Gastrocnemius medialis (tissue), 4 donors: ENCODE results near the gene SPRYD3. TPM values are rescaled to one million over a fixed set of nuclear protein-coding genes. Genes with fewer than 3 reads are reported as not detected.

Experiments used
- ATAC-seq, 2 donors: fragments of 150-250 bp; one replicate each; pipeline ENCODE4 v1.9.1; 2016
- DNase-seq, 2 donors: peaks; one replicate each; pipeline ENCODE4 v3.0.0-alpha.2; 2019
- H3K27ac ChIP-seq, 4 donors: fragments of 200-600 bp; sonication (generic); 1 replicate in 1 of 4; 2 replicates in 3 of 4; pipeline ENCODE4 v1.5.1; 2016 to 2018; ENCODE audit warnings: mild to moderate bottlenecking in 2 of 4, moderate library complexity in 1 of 4
- H3K27me3 ChIP-seq, 3 donors: fragments of 200-600 bp; sonication (generic) in 2 of 3; 1 replicate in 1 of 3; 2 replicates in 2 of 3; pipeline versions ENCODE4 v1.5.1 to v1.6.0; 2016 to 2019; ENCODE audit warnings: mild to moderate bottlenecking in 1 of 3, moderate library complexity in 1 of 3
- H3K36me3 ChIP-seq, 2 donors: fragments of 200-600 bp; sonication (generic) in 1 of 2; one replicate each; pipeline ENCODE4 v1.5.1; 2017 to 2018
- H3K4me1 ChIP-seq, 2 donors: fragments of 200-600 bp; sonication (generic) in 1 of 2; one replicate each; pipeline ENCODE4 v1.5.1; 2016 to 2017; ENCODE audit warnings: mild to moderate bottlenecking in 2 of 2
- H3K4me3 ChIP-seq, 4 donors: fragments of 200-600 bp; sonication (generic) in 3 of 4; 1 replicate in 1 of 4; 2 replicates in 3 of 4; pipeline ENCODE4 v1.5.1; 2016 to 2019; ENCODE audit warnings: mild to moderate bottlenecking in 2 of 4
- H3K9me3 ChIP-seq, 3 donors: fragments of 200-600 bp; sonication (generic) in 2 of 3; 1 replicate in 1 of 3; 2 replicates in 2 of 3; pipeline ENCODE4 v1.5.1; 2016 to 2019
- POLR2A ChIP-seq, 2 donors: fragments of 450-650 bp; IDR thresholded peaks; one replicate each; pipeline ENCODE4 v1.6.1; 2017; ENCODE audit warnings: antibody characterized with exemption in 2 of 2, mild to moderate bottlenecking in 2 of 2, moderate library complexity in 2 of 2
- in situ Hi-C, 4 donors: fragments of 200-750 bp; cut with MboI; loops; one replicate each; pipeline versions ENCODE4 v1.15.0 to v1.8.0; 2017; ENCODE audit warnings: low sequenced_read_pairs in 4 of 4
- intact Hi-C: fragments of 100-400 bp; cut with DNase I; formaldehyde crosslinking; loops from one replicate; pipeline ENCODE4 v1.15.1; 2023; ENCODE audit warnings: low total_unique reads
- total RNA-seq, 4 donors: library from RNA; depleted of rRNA; stranded (reverse); fragments of >200 nt; gene quantifications; one replicate each; pipeline versions ENCODE4 v1.1.0 to v1.2.3, GENCODE V29; 2016
- TF ChIP-seq, protein P1 (sequence below), 5 experiments: fragments of 450-650 bp in 3 of 5; fragments of 200-600 bp in 2 of 5; sonication (generic) in 2 of 5; IDR thresholded peaks in 4 of 5; conservative IDR thresholded peaks in 1 of 5; 1 replicate in 4 of 5; 2 replicates in 1 of 5; pipeline ENCODE4 v1.5.1; 2016 to 2019; ENCODE audit warnings: antibody characterized with exemption in 5 of 5, mild to moderate bottlenecking in 3 of 5, moderate library complexity in 3 of 5

The SPRYD3 gene
- total RNA-seq, 4 donors from 2014 or later, result 15.9 to 29.5 (median 25.5) TPM

DNA sequence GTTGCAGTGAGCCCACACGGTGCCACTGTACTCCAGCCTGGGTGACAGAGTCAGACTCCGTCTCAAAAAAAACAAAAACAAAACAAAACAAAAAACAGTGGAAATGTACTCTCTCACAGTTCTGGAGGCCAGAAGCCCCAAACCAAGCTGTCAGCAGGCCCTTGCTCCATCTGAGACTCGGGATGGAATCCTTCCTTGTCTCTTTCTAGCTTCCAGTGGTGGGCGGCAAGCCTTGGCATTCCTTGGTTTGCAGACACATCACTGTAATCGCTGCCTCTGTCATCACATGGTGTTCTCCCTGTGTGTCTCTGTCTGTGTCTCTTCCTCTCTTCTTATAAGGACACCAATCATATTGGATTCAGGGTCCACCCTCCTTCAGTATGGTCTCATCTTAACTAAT is 22.9 kb downstream of the SPRYD3 start:
- peaks cover 0 to 39% of the 10 kb centered on the region in 2 donors for H3K36me3 ChIP-seq
- no peak for TF ChIP-seq POLR2A (IDR thresholded peaks at IDR 0.05)
- TF ChIP-seq, protein P1, sequence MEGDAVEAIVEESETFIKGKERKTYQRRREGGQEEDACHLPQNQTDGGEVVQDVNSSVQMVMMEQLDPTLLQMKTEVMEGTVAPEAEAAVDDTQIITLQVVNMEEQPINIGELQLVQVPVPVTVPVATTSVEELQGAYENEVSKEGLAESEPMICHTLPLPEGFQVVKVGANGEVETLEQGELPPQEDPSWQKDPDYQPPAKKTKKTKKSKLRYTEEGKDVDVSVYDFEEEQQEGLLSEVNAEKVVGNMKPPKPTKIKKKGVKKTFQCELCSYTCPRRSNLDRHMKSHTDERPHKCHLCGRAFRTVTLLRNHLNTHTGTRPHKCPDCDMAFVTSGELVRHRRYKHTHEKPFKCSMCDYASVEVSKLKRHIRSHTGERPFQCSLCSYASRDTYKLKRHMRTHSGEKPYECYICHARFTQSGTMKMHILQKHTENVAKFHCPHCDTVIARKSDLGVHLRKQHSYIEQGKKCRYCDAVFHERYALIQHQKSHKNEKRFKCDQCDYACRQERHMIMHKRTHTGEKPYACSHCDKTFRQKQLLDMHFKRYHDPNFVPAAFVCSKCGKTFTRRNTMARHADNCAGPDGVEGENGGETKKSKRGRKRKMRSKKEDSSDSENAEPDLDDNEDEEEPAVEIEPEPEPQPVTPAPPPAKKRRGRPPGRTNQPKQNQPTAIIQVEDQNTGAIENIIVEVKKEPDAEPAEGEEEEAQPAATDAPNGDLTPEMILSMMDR (IDR thresholded peaks at IDR 0.05 in 4 of 5, conservative IDR thresholded peaks at IDR 0.05 in 1 of 5), result no peak
- no peak for ATAC-seq
- intact Hi-C loops, result loop anchor here (10.0 kb wide), 1 partner anchor 399 kb away; the partner anchor contains the start of gene PCBP2
- in situ Hi-C loops, result loop anchor here in 1 of 4 donors (25.0 kb wide), 1 partner anchor 131 kb away; the partner anchor contains the start of genes CSAD and ZNF740
- no peak overlapping the region for H3K4me3 ChIP-seq
- H3K4me1 ChIP-seq, result peaks cover 51 to 52% of the 10 kb centered on the region in 2 donors
- DNase-seq, result no peak
- peak overlapping the region in 3 of 4 donors; percentile 18 to 100 (median 99) for H3K27ac ChIP-seq
- H3K27me3 ChIP-seq, result no peaks in the 10 kb centered on the region
- no peaks in the 10 kb centered on the region for H3K9me3 ChIP-seq

- H3K36me3 ChIP-seq, result peaks cover 0 to 32% of the 10 kb centered on the region in 2 donors
- DNase-seq (no peak), ATAC-seq (no peak)
- no peak for TF ChIP-seq POLR2A (IDR thresholded peaks at IDR 0.05)
- TF ChIP-seq, protein P1 (IDR thresholded peaks at IDR 0.05 in 4 of 5, conservative IDR thresholded peaks at IDR 0.05 in 1 of 5), result no peak
- no peaks in the 10 kb centered on the region for H3K9me3 ChIP-seq
- H3K4me1 ChIP-seq, result peaks cover 46 to 49% of the 10 kb centered on the region in 2 donors
- peak overlapping the region; percentile 99 to 100 (median 100) for H3K27ac ChIP-seq
- H3K4me3 ChIP-seq, result no peak overlapping the region
- no peaks in the 10 kb centered on the region for H3K27me3 ChIP-seq
- in situ Hi-C loops, result loop anchor here in 1 of 4 donors (25.0 kb wide), 1 partner anchor 132 kb away; the partner anchor contains the start of genes CSAD and ZNF740
- intact Hi-C loops, result loop anchor here (10.0 kb wide), 1 partner anchor 399 kb away; the partner anchor contains the start of gene PCBP2
Observed at GRCh38 chr12:53055471-53056266, 23.5 kb downstream of the SPRYD3 start.

- in situ Hi-C loops (loop anchor here in 1 of 4 donors (25.0 kb wide), 1 partner anchor 133 kb away; the partner anchor contains the start of genes CSAD and ZNF740), intact Hi-C loops (loop anchor here (10.0 kb wide), 1 partner anchor 401 kb away; the partner anchor contains the start of gene PCBP2)
- TF ChIP-seq POLR2A (IDR thresholded peaks at IDR 0.05), result peak; percentile 89 to 91
- TF ChIP-seq, protein P1 (IDR thresholded peaks at IDR 0.05 in 4 of 5, conservative IDR thresholded peaks at IDR 0.05 in 1 of 5), result no peak
- Histone ChIP-seq H3K27ac (peak overlapping the region; percentile 99 to 100 (median 100)), H3K36me3 (peaks cover 0 to 19% of the 10 kb centered on the region in 2 donors), H3K4me1 (peaks cover 38 to 49% of the 10 kb centered on the region in 2 donors), H3K9me3 (no peaks in the 10 kb centered on the region), H3K27me3 (no peaks in the 10 kb centered on the region), H3K4me3 (peak overlapping the region; percentile 83 to 97 (median 95))
- ATAC-seq, result peak; percentile 51 to 54
- peak; percentile 94 to 97 for DNase-seq
Observed at GRCh38 chr12:53054112-53054878, 24.9 kb downstream of the SPRYD3 start.
